Stimulated activated CD8-positive, alpha-beta memory T cell treated with anti-CD3 and anti-CD28 coated beads, Interleukin-2, amount 100 ng/mL, for 48 hours (primary cell): Measurements from ENCODE around the gene SSH3.

Experiments used
- DNase-seq, 2 donors: peaks; one replicate each; pipeline ENCODE4 v3.0.0-alpha.2; 2020; ENCODE audit warnings: low read depth in 2 of 2

Gene SSH3

GRCh38 chr11:67268081-67268961, 35.0 kb upstream of the SSH3 start:
- peak; percentile 52 to 65 for DNase-seq

GRCh38 chr11:67268962-67269268, 34.4 kb upstream of the SSH3 start:
- no peak for DNase-seq

GRCh38 chr11:67269401-67270255, 33.7 kb upstream of the SSH3 start:
- DNase-seq: no peak

- DNase-seq: no peak
These were observed 32.8 kb upstream of the SSH3 start for GRCh38 chr11:67270256-67271204.

- no peak for DNase-seq
These were observed 32.2 kb upstream of the SSH3 start for GRCh38 chr11:67271205-67271540.

- peak; percentile 55 for DNase-seq
These were observed 31.6 kb upstream of the SSH3 start for GRCh38 chr11:67271541-67272284.

- DNase-seq: no peak
These were observed 30.7 kb upstream of the SSH3 start for GRCh38 chr11:67272327-67273259.

GRCh38 chr11:67273260-67273990, 29.9 kb upstream of the SSH3 start:
- DNase-seq: no peak

GRCh38 chr11:67274768-67275605, 28.3 kb upstream of the SSH3 start:
- DNase-seq: no peak

GRCh38 chr11:67275606-67276409, 27.5 kb upstream of the SSH3 start:
- no peak for DNase-seq

GRCh38 chr11:67276781-67277230, 26.5 kb upstream of the SSH3 start:
- DNase-seq: peak; percentile 58 to 65

- DNase-seq: peak; percentile 78 to 88
These were observed 25.9 kb upstream of the SSH3 start for GRCh38 chr11:67277231-67277961.

GRCh38 chr11:67278135-67278938, 25.0 kb upstream of the SSH3 start:
- DNase-seq: no peak

GRCh38 chr11:67278939-67279588, 24.3 kb upstream of the SSH3 start:
- no peak for DNase-seq

GRCh38 chr11:67279589-67280340, 23.6 kb upstream of the SSH3 start:
- DNase-seq: no peak
